IPS-20b (cell line): ENCODE data around the gene PLA2G4B.

Experiments
- H3K27ac ChIP-seq: one replicate; pipeline ENCODE4 v1.5.1; 2013; ENCODE audit warnings: low read length
- H3K27me3 ChIP-seq: 2 replicates; pipeline ENCODE4 v1.6.1; 2013; ENCODE audit warnings: mild to moderate bottlenecking, low read length, inconsistent platforms; ENCODE audit not compliant: insufficient read depth
- H3K36me3 ChIP-seq: 2 replicates; pipeline ENCODE4 v1.6.1; 2013; ENCODE audit warnings: low read depth, mild to moderate bottlenecking, inconsistent platforms, low read length, moderate library complexity; ENCODE audit not compliant: insufficient read depth
- H3K4me1 ChIP-seq: 2 replicates; pipeline ENCODE4 v1.6.1; 2013; ENCODE audit warnings: mild to moderate bottlenecking, control low read depth, inconsistent platforms, low read length, moderate library complexity; ENCODE audit not compliant: insufficient read depth
- H3K4me3 ChIP-seq: 2 replicates; pipeline ENCODE4 v1.5.1; 2013; ENCODE audit warnings: mild to moderate bottlenecking, low read length, inconsistent platforms
- H3K9ac ChIP-seq: 2 replicates; pipeline ENCODE4 v1.6.1; 2013; ENCODE audit warnings: low read depth, mild to moderate bottlenecking, inconsistent platforms, low read length, moderate library complexity
- H3K9me3 ChIP-seq: 2 replicates; pipeline ENCODE4 v1.6.1; 2013; ENCODE audit warnings: mild to moderate bottlenecking, low read depth, low read length, inconsistent platforms; ENCODE audit not compliant: insufficient read depth

PLA2G4B gene

GRCh38 chr15:41810651-41811431 lies 27.8 kb upstream of the PLA2G4B start:
- Histone ChIP-seq H3K4me1 (no peaks in the 10 kb centered on the region; the same call in 1 of the 2 replicates), H3K4me3 (no peak overlapping the region), H3K9me3 (no peaks in the 10 kb centered on the region), H3K9ac (no peak overlapping the region), H3K36me3 (no peaks in the 10 kb centered on the region), H3K27ac (no peak overlapping the region), H3K27me3 (no peaks in the 10 kb centered on the region)

- no peak overlapping the region for H3K27ac ChIP-seq
- no peaks in the 10 kb centered on the region for H3K36me3 ChIP-seq
- no peak overlapping the region for H3K4me3 ChIP-seq
- no peaks in the 10 kb centered on the region for H3K9me3 ChIP-seq
- H3K9ac ChIP-seq: no peak overlapping the region
- no peaks in the 10 kb centered on the region for H3K27me3 ChIP-seq
- no peaks in the 10 kb centered on the region; the same call in 1 of the 2 replicates for H3K4me1 ChIP-seq
Measured at GRCh38 chr15:41811432-41812195, 27.0 kb upstream of the PLA2G4B start.

GRCh38 chr15:41812820-41813375 lies 25.7 kb upstream of the PLA2G4B start:
- H3K4me1 ChIP-seq: no peaks in the 10 kb centered on the region; the same call in 1 of the 2 replicates
- H3K36me3 ChIP-seq: peaks cover 4% of the 10 kb centered on the region; the same call in 1 of the 2 replicates
- no peaks in the 10 kb centered on the region for H3K27me3 ChIP-seq

GRCh38 chr15:41813426-41813825 lies 25.2 kb upstream of the PLA2G4B start:
- H3K27ac ChIP-seq: no peak overlapping the region
- no peaks in the 10 kb centered on the region for H3K9me3 ChIP-seq
- no peaks in the 10 kb centered on the region; the same call in 1 of the 2 replicates for H3K4me1 ChIP-seq
- H3K9ac ChIP-seq: no peak overlapping the region
- H3K36me3 ChIP-seq: peaks cover 8% of the 10 kb centered on the region; the same call in 1 of the 2 replicates
- no peaks in the 10 kb centered on the region for H3K27me3 ChIP-seq
- no peak overlapping the region for H3K4me3 ChIP-seq

More at GRCh38 chr15:41812820-41813375, 25.7 kb upstream of the PLA2G4B start:
- H3K27ac ChIP-seq: no peak overlapping the region
- no peak overlapping the region for H3K9ac ChIP-seq
- H3K4me3 ChIP-seq: no peak overlapping the region
- H3K9me3 ChIP-seq: no peaks in the 10 kb centered on the region

GRCh38 chr15:41814534-41814933 lies 24.1 kb upstream of the PLA2G4B start:
- Histone ChIP-seq H3K4me1 (no peaks in the 10 kb centered on the region; the same call in 1 of the 2 replicates), H3K36me3 (peaks cover 14% of the 10 kb centered on the region; the same call in 1 of the 2 replicates), H3K4me3 (no peak overlapping the region), H3K9me3 (no peaks in the 10 kb centered on the region), H3K27ac (no peak overlapping the region), H3K27me3 (no peaks in the 10 kb centered on the region), H3K9ac (no peak overlapping the region)

- H3K36me3 ChIP-seq: peaks cover 17% of the 10 kb centered on the region; the same call in 1 of the 2 replicates
Measured at GRCh38 chr15:41816788-41817187, 21.9 kb upstream of the PLA2G4B start.

GRCh38 chr15:41817327-41817726 lies 21.3 kb upstream of the PLA2G4B start:
- no peak overlapping the region for H3K27ac ChIP-seq
- no peaks in the 10 kb centered on the region for H3K4me1 ChIP-seq
- H3K27me3 ChIP-seq: no peaks in the 10 kb centered on the region
- peaks cover 17% of the 10 kb centered on the region; the same call in 1 of the 2 replicates for H3K36me3 ChIP-seq
- H3K9ac ChIP-seq: no peak overlapping the region
- H3K9me3 ChIP-seq: no peaks in the 10 kb centered on the region
- no peak overlapping the region for H3K4me3 ChIP-seq

More at GRCh38 chr15:41816788-41817187, 21.9 kb upstream of the PLA2G4B start:
- H3K9ac ChIP-seq: no peak overlapping the region
- H3K9me3 ChIP-seq: no peaks in the 10 kb centered on the region
- no peak overlapping the region for H3K4me3 ChIP-seq
- H3K27me3 ChIP-seq: no peaks in the 10 kb centered on the region
- no peak overlapping the region for H3K27ac ChIP-seq
- no peaks in the 10 kb centered on the region for H3K4me1 ChIP-seq

- Histone ChIP-seq H3K9me3 (no peaks in the 10 kb centered on the region), H3K36me3 (peaks cover 17% of the 10 kb centered on the region; the same call in 1 of the 2 replicates)
Measured at GRCh38 chr15:41817781-41818180, 20.9 kb upstream of the PLA2G4B start.

GRCh38 chr15:41819455-41820050 lies 19.1 kb upstream of the PLA2G4B start:
- H3K27me3 ChIP-seq: no peaks in the 10 kb centered on the region
- H3K4me3 ChIP-seq: no peak overlapping the region
- H3K27ac ChIP-seq: no peak overlapping the region
- peaks cover 20% of the 10 kb centered on the region; the same call in 1 of the 2 replicates for H3K36me3 ChIP-seq
- H3K9ac ChIP-seq: no peak overlapping the region
- H3K9me3 ChIP-seq: no peaks in the 10 kb centered on the region
- H3K4me1 ChIP-seq: no peaks in the 10 kb centered on the region

More at GRCh38 chr15:41817781-41818180, 20.9 kb upstream of the PLA2G4B start:
- H3K27me3 ChIP-seq: no peaks in the 10 kb centered on the region
- H3K4me1 ChIP-seq: no peaks in the 10 kb centered on the region
- H3K27ac ChIP-seq: no peak overlapping the region
- H3K4me3 ChIP-seq: no peak overlapping the region
- no peak overlapping the region for H3K9ac ChIP-seq

GRCh38 chr15:41820791-41821423 lies 17.7 kb upstream of the PLA2G4B start:
- H3K27me3 ChIP-seq: no peaks in the 10 kb centered on the region
- H3K9me3 ChIP-seq: no peaks in the 10 kb centered on the region
- no peaks in the 10 kb centered on the region for H3K4me1 ChIP-seq
- H3K4me3 ChIP-seq: no peak overlapping the region
- no peak overlapping the region for H3K9ac ChIP-seq
- H3K36me3 ChIP-seq: peaks cover 24% of the 10 kb centered on the region; the same call in 1 of the 2 replicates
- no peak overlapping the region for H3K27ac ChIP-seq

GRCh38 chr15:41821831-41822230 lies 16.8 kb upstream of the PLA2G4B start:
- no peaks in the 10 kb centered on the region for H3K9me3 ChIP-seq
- no peak overlapping the region for H3K27ac ChIP-seq
- no peak overlapping the region for H3K4me3 ChIP-seq
- H3K4me1 ChIP-seq: no peaks in the 10 kb centered on the region
- H3K36me3 ChIP-seq: peaks cover 28% of the 10 kb centered on the region
- H3K27me3 ChIP-seq: no peaks in the 10 kb centered on the region
- no peak overlapping the region for H3K9ac ChIP-seq
